ENCODE results near the gene SEZ6L. TPM values are rescaled to one million over a fixed set of nuclear protein-coding genes. Genes with fewer than 3 reads are reported as not detected.

Gene SEZ6L
- 0.83 and 1.1 TPM in 2 replicates for total RNA-seq (2014; rRNA removed; shearing (Covaris generic))

GRCh38 chr22:26169315-26170111 lies at the start of gene SEZ6L:
Gene SEZ6L (plus strand): TSS chr22:26169462. CDS start chr22:26169670, 208 bp downstream.
- peak; percentile 87 for DNase-seq
- H3K36me3 ChIP-seq (replicated peaks; ENCODE audit: control insufficient read depth, insufficient read depth, low read length): no peaks in the 10 kb centered on the region
- peak within 1 kb of the TSS; percentile 52 for H3K4me3 ChIP-seq (ENCODE audit: insufficient read depth, low read depth, low read length)
- peaks cover 31% of the 10 kb centered on the region for H3K27me3 ChIP-seq (ENCODE audit: control insufficient read depth, insufficient read depth, low read length)

- no peaks in the 10 kb centered on the region for H3K27me3 ChIP-seq (ENCODE audit: control insufficient read depth, insufficient read depth, low read length)
- H3K36me3 ChIP-seq (replicated peaks; ENCODE audit: control insufficient read depth, insufficient read depth, low read length): no peaks in the 10 kb centered on the region
- DNase-seq: no peak
- no peak overlapping the region for H3K4me3 ChIP-seq (ENCODE audit: insufficient read depth, low read depth, low read length)
These were observed 46.3 kb upstream of the SEZ6L start for GRCh38 chr22:26122920-26123468.

- DNase-seq: no peak
- no peak overlapping the region for H3K4me3 ChIP-seq (ENCODE audit: insufficient read depth, low read depth, low read length)
- no peaks in the 10 kb centered on the region for H3K27me3 ChIP-seq (ENCODE audit: control insufficient read depth, insufficient read depth, low read length)
- H3K36me3 ChIP-seq (replicated peaks; ENCODE audit: control insufficient read depth, insufficient read depth, low read length): no peaks in the 10 kb centered on the region
These were observed 44.1 kb upstream of the SEZ6L start for GRCh38 chr22:26124991-26125725.

GRCh38 chr22:26127126-26127525 lies 42.1 kb upstream of the SEZ6L start:
- Histone ChIP-seq H3K36me3 (replicated peaks; ENCODE audit: control insufficient read depth, insufficient read depth, low read length) (no peaks in the 10 kb centered on the region), H3K27me3 (ENCODE audit: control insufficient read depth, insufficient read depth, low read length) (no peaks in the 10 kb centered on the region), H3K4me3 (ENCODE audit: insufficient read depth, low read depth, low read length) (no peak overlapping the region)
- no peak for DNase-seq

- Histone ChIP-seq H3K27me3 (ENCODE audit: control insufficient read depth, insufficient read depth, low read length) (no peaks in the 10 kb centered on the region), H3K36me3 (replicated peaks; ENCODE audit: control insufficient read depth, insufficient read depth, low read length) (no peaks in the 10 kb centered on the region), H3K4me3 (ENCODE audit: insufficient read depth, low read depth, low read length) (no peak overlapping the region)
- DNase-seq: no peak
These were observed 41.7 kb upstream of the SEZ6L start for GRCh38 chr22:26127556-26127955.

GRCh38 chr22:26131589-26132154 lies 37.6 kb upstream of the SEZ6L start:
- Histone ChIP-seq H3K27me3 (ENCODE audit: control insufficient read depth, insufficient read depth, low read length) (no peaks in the 10 kb centered on the region), H3K4me3 (ENCODE audit: insufficient read depth, low read depth, low read length) (no peak overlapping the region), H3K36me3 (replicated peaks; ENCODE audit: control insufficient read depth, insufficient read depth, low read length) (no peaks in the 10 kb centered on the region)
- peak; percentile 16 for DNase-seq

GRCh38 chr22:26134654-26135330 lies 34.5 kb upstream of the SEZ6L start:
- H3K36me3 ChIP-seq (replicated peaks; ENCODE audit: control insufficient read depth, insufficient read depth, low read length): no peaks in the 10 kb centered on the region
- no peaks in the 10 kb centered on the region for H3K27me3 ChIP-seq (ENCODE audit: control insufficient read depth, insufficient read depth, low read length)
- H3K4me3 ChIP-seq (ENCODE audit: insufficient read depth, low read depth, low read length): no peak overlapping the region
- DNase-seq: peak; percentile 36

- no peaks in the 10 kb centered on the region for H3K36me3 ChIP-seq (replicated peaks; ENCODE audit: control insufficient read depth, insufficient read depth, low read length)
- no peak for DNase-seq
- no peak overlapping the region for H3K4me3 ChIP-seq (ENCODE audit: insufficient read depth, low read depth, low read length)
- no peaks in the 10 kb centered on the region for H3K27me3 ChIP-seq (ENCODE audit: control insufficient read depth, insufficient read depth, low read length)
These were observed 33.5 kb upstream of the SEZ6L start for GRCh38 chr22:26135806-26136205.

GRCh38 chr22:26139310-26139709 lies 30.0 kb upstream of the SEZ6L start:
- no peak overlapping the region for H3K4me3 ChIP-seq (ENCODE audit: insufficient read depth, low read depth, low read length)
- DNase-seq: no peak
- no peaks in the 10 kb centered on the region for H3K36me3 ChIP-seq (replicated peaks; ENCODE audit: control insufficient read depth, insufficient read depth, low read length)
- no peaks in the 10 kb centered on the region; the same call in 1 of the 2 replicates for H3K27me3 ChIP-seq (ENCODE audit: control insufficient read depth, insufficient read depth, low read length)

GRCh38 chr22:26141831-26142230 lies 27.4 kb upstream of the SEZ6L start:
- H3K27me3 ChIP-seq (ENCODE audit: control insufficient read depth, insufficient read depth, low read length): no peaks in the 10 kb centered on the region; the same call in 1 of the 2 replicates
- H3K36me3 ChIP-seq (replicated peaks; ENCODE audit: control insufficient read depth, insufficient read depth, low read length): no peaks in the 10 kb centered on the region
- no peak for DNase-seq
- no peak overlapping the region for H3K4me3 ChIP-seq (ENCODE audit: insufficient read depth, low read depth, low read length)

GRCh38 chr22:26143806-26144325 lies 25.4 kb upstream of the SEZ6L start:
- H3K36me3 ChIP-seq (replicated peaks; ENCODE audit: control insufficient read depth, insufficient read depth, low read length): no peaks in the 10 kb centered on the region
- no peak for DNase-seq

GRCh38 chr22:26159886-26160285 lies 9.4 kb upstream of the SEZ6L start:
- Histone ChIP-seq H3K27me3 (ENCODE audit: control insufficient read depth, insufficient read depth, low read length) (peaks cover 1% of the 10 kb centered on the region; the same call in 1 of the 2 replicates), H3K4me3 (ENCODE audit: insufficient read depth, low read depth, low read length) (no peak overlapping the region)
- DNase-seq: no peak

More at GRCh38 chr22:26143806-26144325, 25.4 kb upstream of the SEZ6L start:
- Histone ChIP-seq H3K27me3 (ENCODE audit: control insufficient read depth, insufficient read depth, low read length) (no peaks in the 10 kb centered on the region; the same call in 1 of the 2 replicates), H3K4me3 (ENCODE audit: insufficient read depth, low read depth, low read length) (no peak overlapping the region)

GRCh38 chr22:26161746-26162145 lies 7.5 kb upstream of the SEZ6L start:
- no peak for DNase-seq
- Histone ChIP-seq H3K36me3 (replicated peaks; ENCODE audit: control insufficient read depth, insufficient read depth, low read length) (no peaks in the 10 kb centered on the region), H3K27me3 (ENCODE audit: control insufficient read depth, insufficient read depth, low read length) (peaks cover 1% of the 10 kb centered on the region; the same call in 1 of the 2 replicates), H3K4me3 (ENCODE audit: insufficient read depth, low read depth, low read length) (no peak overlapping the region)

More at GRCh38 chr22:26159886-26160285, 9.4 kb upstream of the SEZ6L start:
- H3K36me3 ChIP-seq (replicated peaks; ENCODE audit: control insufficient read depth, insufficient read depth, low read length): no peaks in the 10 kb centered on the region

- Histone ChIP-seq H3K27me3 (ENCODE audit: control insufficient read depth, insufficient read depth, low read length) (peaks cover 3% of the 10 kb centered on the region; the same call in 1 of the 2 replicates), H3K4me3 (ENCODE audit: insufficient read depth, low read depth, low read length) (no peak overlapping the region), H3K36me3 (replicated peaks; ENCODE audit: control insufficient read depth, insufficient read depth, low read length) (no peaks in the 10 kb centered on the region)
- no peak for DNase-seq
These were observed 6.3 kb upstream of the SEZ6L start for GRCh38 chr22:26162926-26163325.

Measured in H7 (cell line).